ENCODE data around the gene PXDN.

PXDN gene

DNA sequence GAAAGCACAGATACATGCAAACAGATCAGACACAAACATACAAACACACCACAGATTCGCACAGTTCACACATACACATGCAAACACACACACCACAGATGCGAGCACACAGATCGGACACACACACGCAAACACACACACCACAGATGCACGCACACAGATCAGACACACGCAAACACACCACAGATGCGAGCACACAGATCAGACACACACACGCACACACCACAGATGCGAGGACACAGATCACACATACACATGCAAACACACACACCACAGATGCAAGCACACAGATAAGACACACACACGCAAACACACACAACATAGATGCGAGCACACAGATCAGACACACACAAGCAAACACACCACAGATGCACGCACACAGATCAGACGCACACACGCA lies 149.0 kb downstream of the PXDN start:
- Mint-ChIP-seq H3K27ac (no peak overlapping the region), H3K9me3 (no peaks in the 10 kb centered on the region), H3K36me3 (no peaks in the 10 kb centered on the region), H3K4me1 (no peaks in the 10 kb centered on the region), H3K27me3 (peaks cover 2% of the 10 kb centered on the region), H3K4me3 (no peak overlapping the region)
- DNase-seq (ENCODE audit: low spot score in 2 of 2), result no peak
- no peak for ATAC-seq (ENCODE audit: low read depth)

DNA sequence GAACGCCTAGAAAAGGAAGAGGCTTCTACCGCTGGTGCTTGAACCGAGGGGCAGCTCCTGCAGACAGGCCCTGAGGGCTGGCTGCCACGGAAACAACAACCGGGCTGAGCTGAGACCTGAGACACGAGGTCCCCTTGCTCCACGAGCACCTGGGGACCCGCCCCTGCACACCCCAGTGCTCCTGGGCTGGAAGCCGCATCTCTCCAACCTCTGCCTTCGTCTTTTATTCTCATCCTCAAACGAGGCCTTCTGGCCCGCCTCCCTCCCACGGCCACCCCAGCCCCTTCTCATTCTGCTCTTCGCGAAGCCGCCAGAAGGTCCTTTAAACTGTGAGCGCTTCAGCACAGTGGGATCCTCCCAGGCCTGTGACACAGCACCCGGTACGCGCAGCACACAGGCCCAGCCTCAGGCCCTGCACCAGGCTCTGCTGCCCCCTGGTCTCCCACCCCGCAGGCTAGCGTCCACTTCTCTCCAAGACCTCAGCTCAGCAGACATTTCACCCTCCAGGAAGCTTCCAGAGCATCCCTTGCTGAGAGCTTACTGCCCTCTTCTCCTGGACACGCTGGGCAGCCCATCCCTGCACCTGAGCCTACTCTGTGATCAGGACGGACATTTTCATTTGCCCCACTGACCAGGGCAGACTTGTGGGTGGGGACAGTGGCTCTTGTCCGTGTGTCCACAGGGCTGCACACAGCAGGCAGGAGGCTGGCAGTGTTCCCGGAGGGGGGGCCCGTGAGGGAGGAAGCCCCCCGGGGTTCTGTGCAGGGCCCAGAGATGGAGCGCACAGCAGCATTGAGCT lies 149.7 kb downstream of the PXDN start:
- Mint-ChIP-seq H3K27ac (no peak overlapping the region), H3K4me3 (no peak overlapping the region), H3K4me1 (no peaks in the 10 kb centered on the region), H3K27me3 (peaks cover 2% of the 10 kb centered on the region), H3K36me3 (no peaks in the 10 kb centered on the region), H3K9me3 (no peaks in the 10 kb centered on the region)
- ATAC-seq (ENCODE audit: low read depth) (no peak), DNase-seq (ENCODE audit: low spot score in 2 of 2) (no peak)

DNA sequence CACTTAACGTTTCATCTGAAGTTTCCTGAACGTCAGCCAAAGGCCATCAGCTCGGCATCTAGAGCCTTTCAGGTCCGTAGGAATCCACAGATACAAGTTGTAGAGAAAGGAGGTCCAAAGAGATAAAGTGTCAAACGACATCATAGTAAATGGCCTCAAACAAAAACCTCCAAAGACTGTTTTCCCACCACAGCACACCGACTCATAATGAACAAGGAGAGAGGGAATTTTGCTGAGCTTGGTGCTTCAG lies 150.3 kb downstream of the PXDN start:
- Mint-ChIP-seq H3K36me3 (no peaks in the 10 kb centered on the region), H3K27me3 (peaks cover 2% of the 10 kb centered on the region), H3K9me3 (no peaks in the 10 kb centered on the region), H3K27ac (no peak overlapping the region), H3K4me3 (no peak overlapping the region), H3K4me1 (no peaks in the 10 kb centered on the region)
- no peak for DNase-seq (ENCODE audit: low spot score in 2 of 2)
- no peak for ATAC-seq (ENCODE audit: low read depth)

DNA sequence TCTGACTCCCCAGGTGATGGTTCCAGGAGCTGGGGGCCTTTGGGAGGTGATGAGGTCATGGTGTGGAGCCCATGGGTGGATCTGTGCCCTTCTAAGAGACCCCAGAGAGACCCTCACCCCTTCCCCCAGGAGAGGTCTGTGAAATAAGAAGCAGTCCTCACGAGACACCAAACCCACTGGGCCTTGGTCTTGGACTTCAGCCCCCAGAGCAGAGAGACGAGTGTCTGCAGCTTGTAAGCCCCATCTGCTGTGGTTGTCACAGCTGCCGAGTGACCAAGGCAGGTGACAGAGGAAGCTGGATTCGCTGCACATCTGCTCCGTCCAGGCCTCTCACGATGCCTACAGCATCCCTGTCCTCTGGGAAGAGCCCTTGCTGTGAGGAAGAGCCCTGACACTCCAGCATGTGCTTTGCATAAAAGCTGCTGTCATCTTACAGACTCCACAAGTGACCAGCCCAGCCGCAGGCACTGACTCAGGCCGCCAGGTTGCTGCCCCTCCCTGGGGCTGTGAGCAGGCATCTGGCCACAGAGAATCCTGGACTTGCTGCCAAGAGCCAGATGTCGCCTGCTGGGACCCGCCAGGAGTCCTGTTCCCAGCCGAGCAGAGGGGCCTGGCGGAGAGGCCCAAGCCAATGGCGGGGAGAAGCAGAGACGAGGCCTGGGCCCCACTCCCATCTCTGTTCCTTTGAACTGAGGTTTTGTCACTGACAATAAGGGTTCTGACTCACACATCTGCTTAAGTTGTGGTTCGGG lies 150.8 kb downstream of the PXDN start:
- Mint-ChIP-seq H3K27me3 (peaks cover 3% of the 10 kb centered on the region), H3K4me3 (no peak overlapping the region), H3K36me3 (no peaks in the 10 kb centered on the region), H3K27ac (no peak overlapping the region), H3K9me3 (no peaks in the 10 kb centered on the region), H3K4me1 (no peaks in the 10 kb centered on the region)
- DNase-seq (ENCODE audit: low spot score in 2 of 2) (no peak), ATAC-seq (ENCODE audit: low read depth) (no peak)

DNA sequence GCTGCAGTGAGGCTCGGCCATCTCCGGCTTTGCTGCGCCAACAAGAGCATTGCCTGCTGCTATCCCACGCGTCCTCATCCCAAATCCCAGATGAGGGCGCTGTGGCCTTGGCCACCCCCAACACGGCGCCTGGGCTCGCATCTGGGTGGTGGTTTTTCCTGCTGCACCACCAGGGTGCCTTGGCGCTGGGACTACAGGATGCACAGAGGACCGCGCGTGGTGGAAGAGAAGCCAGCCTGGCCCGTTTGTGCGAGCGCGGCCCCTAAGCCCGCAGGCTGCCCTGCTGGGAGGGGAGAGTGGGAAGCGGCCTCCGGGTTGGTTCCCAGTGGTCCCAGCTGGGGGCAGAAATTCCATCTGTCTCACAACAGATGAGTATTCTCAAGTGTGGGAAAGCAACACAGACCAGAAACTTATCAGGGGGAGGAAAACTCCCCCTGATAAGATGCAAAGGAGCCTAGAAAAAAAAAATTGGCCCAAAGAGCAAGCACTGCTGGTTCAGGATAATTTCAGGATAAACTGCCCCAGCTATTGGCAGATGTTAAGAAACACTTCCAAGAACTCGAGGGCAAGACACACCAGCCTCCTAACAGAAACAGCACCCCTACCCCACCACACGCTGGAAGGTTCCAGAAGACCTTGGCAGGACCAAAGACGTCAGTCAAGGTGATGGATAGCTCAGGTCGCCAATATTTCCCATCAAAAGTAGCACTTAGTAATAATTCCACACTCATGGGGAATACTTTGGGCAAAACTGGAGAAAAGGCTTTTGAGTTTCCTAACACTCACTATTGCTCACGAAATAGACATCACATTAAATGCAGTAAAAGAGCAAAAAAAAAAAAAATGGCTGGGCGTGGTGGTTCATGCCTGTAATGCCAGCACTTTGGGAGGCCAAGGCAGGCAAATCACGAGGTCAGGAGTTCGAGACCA lies 152.1 kb downstream of the PXDN start:
- Mint-ChIP-seq H3K9me3 (no peaks in the 10 kb centered on the region), H3K4me3 (no peak overlapping the region), H3K27me3 (peaks cover 12% of the 10 kb centered on the region), H3K4me1 (no peaks in the 10 kb centered on the region), H3K27ac (no peak overlapping the region), H3K36me3 (no peaks in the 10 kb centered on the region)
- ATAC-seq (ENCODE audit: low read depth), result no peak
- DNase-seq (ENCODE audit: low spot score in 2 of 2), result no peak

DNA sequence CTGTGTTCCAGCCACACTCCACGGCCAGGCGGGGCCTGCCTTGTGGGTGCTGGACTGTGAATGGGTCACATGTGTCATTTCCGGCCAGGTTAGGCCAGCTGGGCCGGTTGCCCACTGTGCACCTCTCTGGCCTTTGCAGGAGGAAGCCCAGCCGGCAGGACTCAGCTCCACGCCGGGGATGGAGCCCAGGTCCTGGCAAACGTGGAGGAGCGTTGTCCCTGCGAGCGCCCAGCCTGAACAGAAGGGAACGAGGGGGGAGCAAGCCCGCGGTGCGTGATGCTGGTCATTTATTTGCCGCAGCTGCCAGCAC lies 152.9 kb downstream of the PXDN start:
- DNase-seq (ENCODE audit: low spot score in 2 of 2), result no peak
- peaks cover 12% of the 10 kb centered on the region for H3K27me3 Mint-ChIP-seq
- H3K4me3 Mint-ChIP-seq, result no peak overlapping the region
- H3K36me3 Mint-ChIP-seq, result no peaks in the 10 kb centered on the region
- ATAC-seq (ENCODE audit: low read depth), result no peak
- H3K9me3 Mint-ChIP-seq, result no peaks in the 10 kb centered on the region
- H3K4me1 Mint-ChIP-seq, result no peaks in the 10 kb centered on the region
- no peak overlapping the region for H3K27ac Mint-ChIP-seq

DNA sequence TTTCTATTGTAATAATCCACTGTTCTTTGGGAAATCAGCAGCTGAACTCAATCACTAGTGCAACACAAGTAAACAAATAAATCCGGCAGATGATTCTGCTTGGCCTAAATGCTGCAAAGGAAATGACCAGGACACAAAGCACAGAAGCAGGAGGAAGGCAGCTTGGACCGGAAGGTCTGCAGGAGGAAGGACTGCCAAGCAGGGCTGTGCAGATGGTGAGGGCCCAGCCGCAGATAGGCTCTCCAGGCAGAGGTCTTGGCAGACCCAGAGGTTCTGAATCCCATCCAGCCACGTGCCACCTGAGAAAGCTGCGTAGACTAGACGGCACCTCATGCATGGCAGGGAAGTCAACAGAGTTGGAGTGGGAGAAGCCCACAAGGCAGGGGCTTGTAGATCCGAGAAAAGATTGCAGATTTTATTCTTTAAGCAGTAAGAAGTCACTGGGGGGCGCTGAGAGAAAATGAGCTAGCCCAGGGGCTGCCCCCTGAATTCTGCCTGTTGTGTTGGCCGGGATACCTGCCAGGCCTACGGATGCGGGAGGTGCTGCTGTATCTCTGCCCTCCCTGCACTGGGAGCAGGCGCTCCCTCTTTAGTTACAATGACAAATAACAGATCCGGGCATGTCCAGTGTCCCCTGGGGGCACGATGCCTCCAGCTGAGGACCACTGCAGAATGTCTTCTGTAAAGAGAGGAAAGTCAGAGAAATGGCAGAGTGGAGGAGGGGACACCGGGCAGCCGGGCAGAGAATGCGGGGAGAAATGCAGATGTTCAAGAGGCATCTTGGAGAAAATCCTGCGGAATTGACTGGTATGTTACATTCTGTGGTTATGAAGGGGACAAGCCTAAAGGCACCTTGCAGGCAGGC lies 153.5 kb downstream of the PXDN start:
- no peak overlapping the region for H3K27ac Mint-ChIP-seq
- H3K9me3 Mint-ChIP-seq, result no peaks in the 10 kb centered on the region
- DNase-seq (ENCODE audit: low spot score in 2 of 2) (no peak), ATAC-seq (ENCODE audit: low read depth) (no peak)
- no peaks in the 10 kb centered on the region for H3K4me1 Mint-ChIP-seq
- peaks cover 12% of the 10 kb centered on the region for H3K27me3 Mint-ChIP-seq
- H3K4me3 Mint-ChIP-seq, result no peak overlapping the region
- no peaks in the 10 kb centered on the region for H3K36me3 Mint-ChIP-seq

DNA sequence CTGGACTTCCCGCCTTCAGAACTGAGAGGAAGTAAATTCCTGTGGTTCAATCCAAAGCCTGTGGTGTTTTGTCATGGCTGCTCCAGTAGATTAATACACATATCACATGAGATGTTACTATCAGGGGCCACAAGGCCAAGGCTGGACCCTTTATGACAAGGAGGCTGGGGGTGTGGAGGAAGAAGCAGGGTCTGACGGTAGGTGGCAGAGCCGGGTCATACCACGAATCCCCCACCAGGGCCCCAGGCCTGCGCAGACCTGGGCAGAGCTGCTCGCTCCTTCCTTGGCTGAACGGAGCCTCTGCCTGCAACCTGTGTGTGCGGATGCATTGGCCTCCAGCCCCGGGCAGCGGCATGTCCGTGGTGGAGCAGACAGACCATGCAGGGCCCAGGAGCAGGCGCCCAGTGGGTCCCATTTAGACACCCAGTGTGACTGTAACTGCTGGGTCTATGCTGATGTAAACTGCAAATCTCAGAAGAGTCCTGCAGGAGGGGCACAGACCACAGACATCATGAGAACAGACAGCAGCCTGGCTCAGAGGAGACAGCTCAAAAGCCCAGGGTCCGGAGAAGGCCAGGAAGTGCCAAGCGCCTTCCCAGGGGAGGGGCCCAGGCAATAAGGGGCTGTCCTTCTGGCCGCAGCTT lies 155.2 kb downstream of the PXDN start:
- Mint-ChIP-seq H3K36me3 (no peaks in the 10 kb centered on the region), H3K9me3 (no peaks in the 10 kb centered on the region), H3K27ac (no peak overlapping the region), H3K4me3 (no peak overlapping the region), H3K27me3 (peaks cover 12% of the 10 kb centered on the region), H3K4me1 (no peaks in the 10 kb centered on the region)
- no peak for ATAC-seq (ENCODE audit: low read depth)
- DNase-seq (ENCODE audit: low spot score in 2 of 2), result no peak

DNA sequence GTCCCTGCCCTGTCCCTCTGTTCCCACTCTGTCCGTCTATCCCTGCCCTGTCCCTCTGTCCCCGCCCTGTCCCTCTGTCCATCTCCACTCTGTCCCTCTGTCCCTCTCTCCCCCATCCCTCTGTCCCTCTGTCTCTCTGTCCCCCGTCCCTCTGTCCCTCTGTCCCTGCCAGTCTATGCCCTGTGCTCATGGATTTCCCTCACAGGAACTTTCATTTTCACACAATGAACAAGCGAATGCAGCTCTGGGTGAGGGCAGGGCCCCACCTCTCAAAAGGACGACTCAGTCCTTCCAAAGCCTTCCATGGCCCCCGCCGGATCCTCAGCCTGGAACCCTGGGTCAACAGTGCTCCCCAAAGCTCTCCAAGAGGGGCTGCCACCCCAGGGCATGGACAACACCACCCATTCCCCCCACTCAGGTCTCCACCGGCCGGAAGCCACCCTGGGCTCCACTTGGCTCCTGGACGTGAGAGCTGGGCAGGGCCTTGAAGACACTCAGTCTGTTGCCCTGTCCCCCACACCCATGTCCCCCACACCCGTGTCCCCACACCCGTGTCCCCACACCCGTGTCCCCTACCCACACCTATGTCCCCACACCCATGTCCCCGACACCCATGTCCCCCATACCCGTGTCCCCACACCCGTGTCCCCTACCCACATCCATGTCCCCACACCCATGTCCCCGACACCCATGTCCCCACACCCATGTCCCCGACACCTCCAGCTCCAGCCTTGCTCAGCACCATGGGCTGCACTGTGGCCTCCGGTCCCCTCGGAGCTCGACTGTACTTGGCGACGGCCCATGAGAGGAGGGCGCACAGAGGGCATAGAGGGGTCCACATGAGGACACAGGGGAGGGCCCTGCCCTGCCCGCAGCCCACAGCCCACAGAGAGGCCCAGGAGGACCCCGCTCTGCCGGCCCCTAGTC lies 156.0 kb downstream of the PXDN start:
- Mint-ChIP-seq H3K36me3 (no peaks in the 10 kb centered on the region), H3K9me3 (no peaks in the 10 kb centered on the region), H3K4me1 (no peaks in the 10 kb centered on the region), H3K27ac (no peak overlapping the region), H3K27me3 (peaks cover 12% of the 10 kb centered on the region), H3K4me3 (no peak overlapping the region)
- DNase-seq (ENCODE audit: low spot score in 2 of 2) (no peak), ATAC-seq (ENCODE audit: low read depth) (no peak)

DNA sequence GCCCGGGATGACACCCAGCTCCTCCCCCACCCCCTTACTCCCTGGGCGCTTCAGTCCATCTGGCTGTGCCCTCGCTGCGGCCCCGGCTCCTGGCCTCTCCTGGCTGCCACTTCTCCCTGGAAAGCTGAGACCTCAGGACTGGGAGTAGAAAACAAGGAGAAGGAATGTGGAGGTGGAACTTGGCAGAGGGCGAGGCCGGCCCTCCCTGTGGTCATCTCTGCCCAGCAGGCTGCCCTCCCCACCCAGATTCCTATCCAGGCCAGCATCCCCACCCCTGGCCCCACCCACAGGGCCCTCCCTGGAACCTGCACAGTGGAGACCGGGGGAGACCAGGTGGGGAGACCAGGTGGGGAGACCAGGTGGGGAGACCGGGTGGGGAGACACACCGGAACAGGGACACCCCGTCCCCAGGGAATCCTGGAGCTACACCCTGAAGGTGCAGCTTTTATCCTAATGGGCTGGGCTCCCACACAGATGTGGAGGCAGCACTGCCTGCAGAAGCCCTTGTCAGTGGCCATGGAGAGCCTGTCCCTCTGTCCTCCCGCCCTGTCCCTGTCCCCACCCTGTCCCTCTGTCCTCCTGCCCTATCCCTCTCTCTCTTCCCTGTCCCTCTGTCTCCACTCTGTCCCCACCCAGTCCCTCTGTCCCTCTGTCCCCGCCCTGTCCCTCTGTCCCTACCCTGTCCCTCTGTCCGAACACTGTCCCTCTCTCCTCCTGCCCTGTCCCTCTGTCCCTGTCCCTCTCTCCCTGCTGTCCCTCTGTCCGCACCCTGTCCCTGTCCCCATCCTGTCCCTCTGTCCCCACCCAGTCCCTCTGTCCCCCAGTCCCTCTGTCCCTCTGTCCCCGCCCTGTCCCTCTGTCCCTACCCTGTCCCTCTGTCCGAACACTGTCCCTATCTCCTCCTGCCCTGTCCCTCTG lies 157.1 kb downstream of the PXDN start:
- Mint-ChIP-seq H3K4me3 (no peak overlapping the region), H3K27ac (no peak overlapping the region), H3K27me3 (peaks cover 12% of the 10 kb centered on the region), H3K4me1 (no peaks in the 10 kb centered on the region), H3K9me3 (no peaks in the 10 kb centered on the region), H3K36me3 (no peaks in the 10 kb centered on the region)
- DNase-seq (ENCODE audit: low spot score in 2 of 2) (no peak), ATAC-seq (ENCODE audit: low read depth) (no peak)

DNA sequence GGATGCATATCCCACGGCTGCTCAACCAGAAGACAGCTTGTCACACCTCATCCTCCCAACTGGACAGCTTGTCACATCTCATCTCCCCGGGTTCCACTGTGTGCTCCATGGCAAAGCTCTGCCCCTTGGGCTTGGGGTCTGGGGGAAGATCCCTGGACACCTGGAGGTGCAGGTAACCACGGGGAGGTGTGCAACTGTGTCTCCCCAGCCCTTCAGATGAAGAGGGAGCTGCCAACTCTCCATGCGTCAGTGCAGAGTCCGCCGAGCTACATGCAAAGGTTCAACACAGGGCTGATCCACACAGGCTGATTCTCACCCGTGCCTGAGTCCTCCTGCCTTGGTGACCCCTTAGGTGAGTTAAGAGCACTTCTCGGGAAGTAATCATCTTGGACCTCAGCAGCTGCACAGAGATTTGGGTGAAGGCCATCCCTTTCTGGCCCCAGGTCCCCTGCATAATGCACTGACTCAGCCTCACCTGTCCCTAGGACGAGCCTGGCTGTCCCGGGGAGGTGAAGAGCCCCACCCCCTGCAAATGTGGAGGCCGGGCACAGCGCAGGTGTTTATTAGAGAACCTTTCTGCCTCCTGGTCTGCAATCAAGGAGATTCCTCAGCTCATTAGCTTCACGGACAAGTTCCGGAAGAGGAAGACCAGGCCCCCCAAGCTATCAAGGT lies 157.9 kb downstream of the PXDN start:
- H3K4me3 Mint-ChIP-seq, result no peak overlapping the region
- no peaks in the 10 kb centered on the region for H3K4me1 Mint-ChIP-seq
- no peaks in the 10 kb centered on the region for H3K9me3 Mint-ChIP-seq
- ATAC-seq (ENCODE audit: low read depth), result no peak
- no peak for DNase-seq (ENCODE audit: low spot score in 2 of 2)
- peaks cover 12% of the 10 kb centered on the region for H3K27me3 Mint-ChIP-seq
- H3K36me3 Mint-ChIP-seq, result no peaks in the 10 kb centered on the region
- no peak overlapping the region for H3K27ac Mint-ChIP-seq
